GM12878 (cell line): ENCODE measurements around the gene PRKAA1. TPM values are rescaled to one million over a fixed set of nuclear protein-coding genes. Genes with fewer than 3 reads are reported as not detected.
A peak's percentile ranks its signal among the peaks of the same experiment; 100 is the strongest.

Source experiments
- ATAC-seq: fragments of 200-7000 bp; cut with Tn5 transposase; 3 replicates; pipeline ENCODE4 v1.9.1; 2020; ENCODE audit warnings: mild to moderate bottlenecking, moderate library complexity
- BruUV-seq: library from RNA; stranded (reverse); fragments of 400-500 nt; replicated peaks from 2 replicates; lab custom pipeline; 2021; lab: Mats Ljungman, UMichigan
- CTCF ChIA-PET: fragments of 300-600 bp; sonication (Branson Sonifier 250); formaldehyde crosslinking; extraction: SDS; loops from one replicate; lab custom pipeline; 2021; ENCODE audit warnings: inconsistent platforms; lab: Yijun Ruan, JAX
- POLR2A ChIA-PET: fragments of 350-600 bp; formaldehyde crosslinking; extraction: SDS; loops from one replicate; lab custom pipeline; 2021; ENCODE audit warnings: inconsistent platforms; lab: Charles Lee
- RAD21 ChIA-PET: fragments of 300-600 bp; sonication (Branson Sonifier 250); formaldehyde crosslinking; loops from one replicate; lab custom pipeline; 2023; ENCODE audit warnings: antibody characterized with exemption; ENCODE audit not compliant: unreplicated experiment; lab: Charles Lee
- SMC1A ChIA-PET: fragments of 300-600 bp; sonication (Branson Sonifier 250); formaldehyde crosslinking; loops from one replicate; lab custom pipeline; 2023; ENCODE audit not compliant: unreplicated experiment, uncharacterized antibody; lab: Charles Lee
- DNase-seq: peaks from one replicate; pipeline ENCODE4 v3.0.0-alpha.2; 2011; ENCODE audit warnings: low read depth, low spot score
- FAIRE-seq: peaks from 3 replicates; lab custom pipeline; 2011; peaks lifted over from hg19 to GRCh38; lab: Jason Lieb, UNC
- H2AFZ ChIP-seq: 2 replicates; pipeline ENCODE4 v1.6.0; 2011; ENCODE audit warnings: low read depth, low read length, control low read depth; ENCODE audit not compliant: control insufficient read depth
- H3K27ac ChIP-seq: 2 replicates; pipeline ENCODE4 v1.5.1; 2011; ENCODE audit warnings: control low read depth; ENCODE audit not compliant: control insufficient read depth, insufficient read depth
- H3K27me3 ChIP-seq, 2 experiments: replicated peaks in 1 of 2; 2 replicates each; pipeline versions ENCODE4 v1.6.0 to v1.6.1; 2011; ENCODE audit warnings: low read length in 1 of 2; ENCODE audit not compliant: control insufficient read depth in 2 of 2, insufficient read depth in 2 of 2
- H3K36me3 ChIP-seq, 2 experiments: 2 replicates each; pipeline ENCODE4 v1.5.1; 2011; ENCODE audit warnings: low read length in 1 of 2; ENCODE audit not compliant: control insufficient read depth in 2 of 2, insufficient read depth in 2 of 2
- H3K4me1 ChIP-seq: 2 replicates; pipeline ENCODE4 v1.6.1; 2011; ENCODE audit warnings: mild to moderate bottlenecking, low read length, moderate library complexity, mixed read lengths; ENCODE audit not compliant: control insufficient read depth, insufficient read depth
- H3K4me2 ChIP-seq: 2 replicates; pipeline ENCODE4 v1.6.0; 2011; ENCODE audit warnings: control low read depth; ENCODE audit not compliant: control insufficient read depth, insufficient read depth
- H3K4me3 ChIP-seq: fragments of 200-600 bp; sonication (generic); 2 replicates; pipeline ENCODE4 v1.5.1; 2016
- H3K79me2 ChIP-seq: 2 replicates; pipeline ENCODE4 v1.6.0; 2011; ENCODE audit warnings: low read length; ENCODE audit not compliant: control insufficient read depth, insufficient read depth
- H3K9ac ChIP-seq: 2 replicates; pipeline ENCODE4 v1.8.0; 2011; ENCODE audit warnings: low read length, control low read depth, mixed read lengths; ENCODE audit not compliant: control insufficient read depth, insufficient read depth
- H3K9me3 ChIP-seq: replicated peaks from 3 replicates; pipeline ENCODE4 v1.5.1; 2011; ENCODE audit warnings: mild to moderate bottlenecking, low read length; ENCODE audit not compliant: control insufficient read depth, insufficient read depth
- H4K20me1 ChIP-seq: 2 replicates; pipeline ENCODE4 v1.6.0; 2011; ENCODE audit not compliant: control insufficient read depth, insufficient read depth
- ATF2 ChIP-seq: IDR thresholded peaks from 2 replicates; pipeline ENCODE4 v1.6.1; 2012; ENCODE audit warnings: low read length, inconsistent platforms
- CREB1 ChIP-seq: IDR thresholded peaks from 2 replicates; pipeline ENCODE4 v1.6.1; 2012; ENCODE audit warnings: low read depth, mild to moderate bottlenecking, inconsistent platforms
- FOS ChIP-seq: IDR thresholded peaks from 3 replicates; pipeline ENCODE4 v1.6.1; 2011; ENCODE audit warnings: borderline replicate concordance; ENCODE audit not compliant: insufficient read length; ENCODE audit errors: extremely low read depth
- HDGF ChIP-seq: fragments of 450-650 bp; IDR thresholded peaks from 2 replicates; pipeline ENCODE4 v1.6.1; 2016; ENCODE audit warnings: antibody characterized with exemption
- PAX5 ChIP-seq: IDR thresholded peaks from 2 replicates; pipeline ENCODE4 v1.6.1; 2011; ENCODE audit warnings: low read depth, low read length, borderline replicate concordance
- PML ChIP-seq: IDR thresholded peaks from 2 replicates; pipeline ENCODE4 v1.6.1; 2012; ENCODE audit warnings: low read length, inconsistent platforms
- RBBP5 ChIP-seq: fragments of 200-600 bp; sonication (generic); conservative IDR thresholded peaks from 2 replicates; pipeline ENCODE4 v1.6.1; 2016
- REST ChIP-seq: IDR thresholded peaks from 2 replicates; pipeline ENCODE4 v1.6.1; 2012; ENCODE audit warnings: mild to moderate bottlenecking, low read depth, low read length
- SMAD5 ChIP-seq: IDR thresholded peaks from 2 replicates; pipeline ENCODE4 v1.6.1; 2016; ENCODE audit warnings: antibody characterized with exemption, low read depth
- SMARCA5 ChIP-seq: fragments of 450-650 bp; IDR thresholded peaks from 2 replicates; pipeline ENCODE4 v1.6.1; 2017; ENCODE audit warnings: mild to moderate bottlenecking
- SP1 ChIP-seq: IDR thresholded peaks from one replicate; pipeline ENCODE4 v1.6.1; 2011; ENCODE audit warnings: low read depth, low read length
- SRF ChIP-seq, 2 experiments: IDR thresholded peaks; 2 replicates each; pipeline ENCODE4 v1.6.1; 2011; ENCODE audit warnings: low read depth in 2 of 2, low read length in 2 of 2, mild to moderate bottlenecking in 1 of 2, moderate library complexity in 1 of 2
- ZBED1 ChIP-seq: IDR thresholded peaks from 2 replicates; pipeline ENCODE4 v1.6.1; 2016; ENCODE audit warnings: borderline replicate concordance
- ZZZ3 ChIP-seq: IDR thresholded peaks from 2 replicates; pipeline ENCODE4 v1.6.1; 2011; ENCODE audit warnings: low read depth; ENCODE audit not compliant: control insufficient read depth, insufficient read length
- WGBS: methylation state at CpG from one replicate; pipeline ENCODE4 v1.1.6; 2016; ENCODE audit warnings: low lambda C conversion rate; ENCODE audit not compliant: insufficient replicate concordance, insufficient coverage; ENCODE audit errors: missing lambda C conversion rate; 5-methylcytosine and 5-hydroxymethylcytosine counted together
- in situ Hi-C: fragments of 300-500 bp; cut with MboI; formaldehyde crosslinking; loops from 9 replicates; pipeline ENCODE4 v1.14.3; 2018; ENCODE audit warnings: mixed read lengths
- intact Hi-C: fragments of 100-400 bp; cut with micrococcal nuclease; formaldehyde crosslinking; loops from one replicate; pipeline ENCODE4 v1.14.2; 2022; ENCODE audit not compliant: unreplicated experiment
- polyA plus RNA-seq, 11 experiments: library from polyadenylated mRNA; depleted of rRNA in 4 of 11; unstranded in 6 of 11; stranded (reverse) in 5 of 11; fragments of >200 nt; fragmentation: Nextera tagmentation in 4 of 11; fragmentation: Illumina TruSeq in 1 of 11; extraction: Ambion mirVana in 4 of 11; extraction: Trizol in 1 of 11; gene quantifications; 1 replicate in 1 of 11; 2 replicates in 10 of 11; pipeline versions ENCODE4 v1.2.1 to v1.2.3, GENCODE V29; 2011 to 2016; ENCODE audit warnings: inconsistent platforms in 2 of 11, missing spikeins in 2 of 11, low read depth in 1 of 11
- total RNA-seq, 4 experiments: library from RNA; depleted of rRNA in 3 of 4; stranded (reverse); fragments of >200 nt in 3 of 4; fragmentation: Illumina TruSeq in 1 of 4; extraction: Trizol in 1 of 4; gene quantifications; 2 replicates each; pipeline versions ENCODE4 v1.2.1 to v1.2.3, GENCODE V29; 2013 to 2021
- TF ChIP-seq, protein P1 (sequence below): IDR thresholded peaks from 2 replicates; pipeline ENCODE4 v1.6.1; 2011; ENCODE audit warnings: low read depth, low read length, improper control_type of control experiment, borderline replicate concordance
- TF ChIP-seq, protein P2 (sequence below): IDR thresholded peaks from 2 replicates; pipeline ENCODE4 v1.6.1; 2011; ENCODE audit warnings: borderline replicate concordance, low read depth, mild to moderate bottlenecking, moderate library complexity, low read length; ENCODE audit not compliant: insufficient read depth, poor library complexity, severe bottlenecking

PRKAA1 gene
- total and polyA plus RNA-seq, 10 of the 15 experiments (the other 5 are each of a cell fraction or from before 2014, with no cell fraction given), result 13.6 to 55.5 (median 29.6) TPM

DNA sequence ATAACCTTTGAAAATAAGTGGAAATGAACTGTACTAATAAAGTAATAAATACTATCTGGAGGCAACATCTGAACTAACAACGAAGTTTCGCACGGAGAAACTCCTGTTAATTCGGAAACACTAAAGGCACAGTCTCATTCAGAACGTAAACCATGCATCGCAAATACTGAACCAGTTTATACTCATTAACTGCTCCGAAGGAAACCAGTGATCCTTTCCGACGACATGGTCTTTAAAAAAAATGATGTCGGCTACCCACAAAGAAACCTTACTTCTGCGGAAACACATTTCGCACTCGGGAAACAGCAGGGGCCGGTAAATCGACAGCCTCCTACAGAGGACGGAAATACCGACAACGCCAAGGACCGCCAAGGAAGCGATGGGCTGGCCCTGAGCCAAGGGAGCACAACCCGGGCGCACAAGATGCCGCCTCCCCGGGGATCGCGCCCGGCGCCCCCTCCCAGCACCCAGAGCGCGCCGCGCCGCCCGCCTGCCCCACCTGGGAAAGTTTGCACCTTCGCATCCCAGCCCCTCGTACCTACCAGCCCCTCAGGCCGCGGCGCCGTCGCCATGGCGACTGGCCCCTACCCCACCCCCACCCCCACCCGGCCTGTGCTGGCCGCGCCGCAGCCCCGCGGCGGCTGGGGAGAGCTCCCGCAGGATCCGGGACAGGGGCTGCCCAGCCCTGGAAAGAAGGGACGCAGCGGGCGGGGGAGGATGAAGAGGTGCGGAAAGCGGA, 732 bp downstream of the PRKAA1 start (continued):
- no peak for TF ChIP-seq RBBP5
- TF ChIP-seq SMAD5, result no peak
- TF ChIP-seq, all 136 proteins: peak for 10

DNA sequence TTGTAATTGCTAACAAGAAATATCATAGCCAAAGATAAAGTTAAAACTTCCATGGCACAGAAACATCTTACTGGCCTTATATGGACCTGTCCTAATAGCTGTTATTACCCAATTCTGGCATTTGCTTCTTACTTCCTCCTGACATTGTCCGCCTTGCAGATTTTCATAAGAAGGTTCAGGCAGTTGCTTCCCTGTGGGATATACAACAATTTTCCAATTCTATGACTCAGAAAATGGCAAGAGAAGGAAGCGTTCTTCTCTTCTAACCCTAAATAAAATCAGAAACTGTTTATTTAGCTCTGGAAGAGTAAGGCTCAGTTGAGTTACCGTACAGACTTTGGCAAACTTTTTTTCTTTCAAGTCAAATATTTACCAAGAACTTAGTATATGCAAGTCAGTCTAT, 1.7 kb downstream of the PRKAA1 start:
- TSS peak; percentile 49 for BruUV-seq
- SMC1A ChIA-PET, result interaction anchor here (1.1 kb wide), 1 partner anchor 19 kb away, joined by 3 read pairs; no protein-coding TSS in a partner anchor
- Histone ChIP-seq H3K4me1 (no peaks in the 10 kb centered on the region), H4K20me1 (no peaks in the 10 kb centered on the region), H3K9me3 (no peaks in the 10 kb centered on the region), H3K36me3 (no peaks in the 10 kb centered on the region), H3K79me2 (peaks cover 47% of the 10 kb centered on the region), H2AFZ (no peak overlapping the region), H3K27ac (no peak overlapping the region), H3K9ac (no peak overlapping the region; the same call in 1 of the 2 replicates), H3K4me2 (peak overlapping the region; percentile 80), H3K27me3 (peaks cover 0 to 1% of the 10 kb centered on the region in 2 experiments; a peak in 1 of 4 replicates), H3K4me3 (peak overlapping the region; percentile 84)
- RAD21 ChIA-PET, result no interaction called here
- intact Hi-C loops, result no loop called here
- DNase-seq, result no peak
- WGBS, result 67% methylated on average over 3 of the region's 3 CpGs
- FAIRE-seq, result no peak
- POLR2A ChIA-PET, result no interaction called here
- in situ Hi-C loops, result no loop called here
- no peak for ATAC-seq
- TF ChIP-seq ATF2 (no peak), REST (no peak), ZBED1 (no peak), SP1 (no peak), SMARCA5 (no peak), CREB1 (no peak), ZZZ3 (no peak), PAX5 (no peak), HDGF (no peak), PML (no peak), SRF (IDR thresholded peaks at IDR 0.05; ENCODE audit: low read depth in 2 of 2, low read length in 2 of 2) (no peak), FOS (no peak)
- TF ChIP-seq, protein P1, sequence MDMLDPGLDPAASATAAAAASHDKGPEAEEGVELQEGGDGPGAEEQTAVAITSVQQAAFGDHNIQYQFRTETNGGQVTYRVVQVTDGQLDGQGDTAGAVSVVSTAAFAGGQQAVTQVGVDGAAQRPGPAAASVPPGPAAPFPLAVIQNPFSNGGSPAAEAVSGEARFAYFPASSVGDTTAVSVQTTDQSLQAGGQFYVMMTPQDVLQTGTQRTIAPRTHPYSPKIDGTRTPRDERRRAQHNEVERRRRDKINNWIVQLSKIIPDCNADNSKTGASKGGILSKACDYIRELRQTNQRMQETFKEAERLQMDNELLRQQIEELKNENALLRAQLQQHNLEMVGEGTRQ, result no peak
- TF ChIP-seq, protein P2, sequence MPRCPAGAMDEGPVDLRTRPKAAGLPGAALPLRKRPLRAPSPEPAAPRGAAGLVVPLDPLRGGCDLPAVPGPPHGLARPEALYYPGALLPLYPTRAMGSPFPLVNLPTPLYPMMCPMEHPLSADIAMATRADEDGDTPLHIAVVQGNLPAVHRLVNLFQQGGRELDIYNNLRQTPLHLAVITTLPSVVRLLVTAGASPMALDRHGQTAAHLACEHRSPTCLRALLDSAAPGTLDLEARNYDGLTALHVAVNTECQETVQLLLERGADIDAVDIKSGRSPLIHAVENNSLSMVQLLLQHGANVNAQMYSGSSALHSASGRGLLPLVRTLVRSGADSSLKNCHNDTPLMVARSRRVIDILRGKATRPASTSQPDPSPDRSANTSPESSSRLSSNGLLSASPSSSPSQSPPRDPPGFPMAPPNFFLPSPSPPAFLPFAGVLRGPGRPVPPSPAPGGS, result no peak
- CTCF ChIA-PET, result no interaction called here
